Embryonic facial prominence (tissue), 1 donor: ENCODE measurements around the gene SPARCL1.
"Not testable (repeated sequence)": the region's sequence is repeated elsewhere in the genome, so short reads cannot be mapped to it uniquely, and the experiment has no call there.

Experiments used
- DNase-seq: peaks from one replicate; pipeline ENCODE4 v3.0.0-alpha.2; 2016; ENCODE audit errors: extremely low spot score

SPARCL1 gene

GRCh38 chr4:87444741-87445140, 84.4 kb downstream of the SPARCL1 start:
- DNase-seq, result no peak

GRCh38 chr4:87442889-87443288, 86.3 kb downstream of the SPARCL1 start:
- no peak for DNase-seq

- no peak for DNase-seq
These were observed 95.8 kb downstream of the SPARCL1 start for GRCh38 chr4:87433342-87433741.

GRCh38 chr4:87430038-87430437, 99.1 kb downstream of the SPARCL1 start:
- no peak for DNase-seq

- DNase-seq, result no peak
These were observed 100.2 kb downstream of the SPARCL1 start for GRCh38 chr4:87428979-87429378.

- no peak for DNase-seq
These were observed 101.7 kb downstream of the SPARCL1 start for GRCh38 chr4:87427518-87427868.

- no peak for DNase-seq
These were observed 102.2 kb downstream of the SPARCL1 start for GRCh38 chr4:87426865-87427517.

GRCh38 chr4:87425711-87426110, 103.5 kb downstream of the SPARCL1 start:
- no peak for DNase-seq

GRCh38 chr4:87424099-87424543, 105.1 kb downstream of the SPARCL1 start:
- not testable (repeated sequence) for DNase-seq
